HepG2 (cell line): ENCODE measurements around the gene MPV17L2. TPM values are rescaled to one million over a fixed set of nuclear protein-coding genes. Genes with fewer than 3 reads are reported as not detected.
A peak's percentile ranks its signal among the peaks of the same experiment; 100 is the strongest.

Experiments
- AKAP8 ChIP-seq: sonication (generic); formaldehyde crosslinking; IDR thresholded peaks from 2 replicates; pipeline ENCODE4 v1.5.1; 2020; ENCODE audit warnings: mild to moderate bottlenecking, missing genetic modification reagents
- BHLHE40 ChIP-seq: IDR thresholded peaks from 2 replicates; pipeline ENCODE4 v1.6.1; 2011; ENCODE audit warnings: low read length, improper control_type of control experiment
- FIP1L1 ChIP-seq: fragments of 200-400 bp; formaldehyde crosslinking; IDR thresholded peaks from 2 replicates; pipeline ENCODE4 v1.6.1; 2018; ENCODE audit warnings: low read depth, mild to moderate bottlenecking, low read length, moderate library complexity, borderline replicate concordance; ENCODE audit not compliant: insufficient read depth
- JUNB ChIP-seq: sonication (generic); formaldehyde crosslinking; IDR thresholded peaks from 2 replicates; pipeline ENCODE4 v1.8.0; 2022; ENCODE audit warnings: missing genetic modification reagents, mild to moderate bottlenecking, borderline replicate concordance
- KAT7 ChIP-seq: IDR thresholded peaks from 2 replicates; pipeline ENCODE4 v1.6.1; 2018; ENCODE audit warnings: borderline replicate concordance, missing compliant biosample characterization
- KDM1A ChIP-seq: IDR thresholded peaks from 2 replicates; pipeline ENCODE4 v1.6.1; 2016; ENCODE audit warnings: missing compliant biosample characterization
- MEIS1 ChIP-seq: sonication (generic); formaldehyde crosslinking; IDR thresholded peaks from 2 replicates; pipeline ENCODE4 v1.9.0; 2021; ENCODE audit warnings: mild to moderate bottlenecking, missing genetic modification reagents, moderate library complexity, borderline replicate concordance
- NRL ChIP-seq: sonication (generic); formaldehyde crosslinking; IDR thresholded peaks from 2 replicates; pipeline ENCODE4 v1.5.0; 2020; ENCODE audit warnings: missing genetic modification reagents, mild to moderate bottlenecking, moderate library complexity, borderline replicate concordance
- PCBP1 ChIP-seq: fragments of 200-400 bp; formaldehyde crosslinking; IDR thresholded peaks from 2 replicates; pipeline ENCODE4 v1.6.1; 2017; ENCODE audit warnings: mild to moderate bottlenecking, low read depth, low read length, borderline replicate concordance
- SCMH1 ChIP-seq: sonication (generic); formaldehyde crosslinking; IDR thresholded peaks from 2 replicates; pipeline ENCODE4 v1.9.0; 2021; ENCODE audit warnings: missing genetic modification reagents, mild to moderate bottlenecking, borderline replicate concordance
- SMC3 ChIP-seq: IDR thresholded peaks from 2 replicates; pipeline ENCODE4 v1.6.1; 2011; ENCODE audit warnings: low read length, improper control_type of control experiment
- SNRNP70 ChIP-seq: fragments of 200-400 bp; formaldehyde crosslinking; IDR thresholded peaks from 2 replicates; pipeline ENCODE4 v1.6.1; 2017; ENCODE audit warnings: mild to moderate bottlenecking, low read depth, low read length, moderate library complexity
- SP1 ChIP-seq, 2 experiments: fragments of 450-650 bp in 1 of 2; sonication (generic) in 1 of 2; formaldehyde crosslinking in 1 of 2; IDR thresholded peaks; 2 replicates each; pipeline versions ENCODE4 v1.4.0 to v1.6.1; 2016 to 2020; ENCODE audit warnings: missing genetic modification reagents in 1 of 2
- TCF7 ChIP-seq: sonication (generic); IDR thresholded peaks from 2 replicates; pipeline ENCODE4 v1.6.1; 2016; ENCODE audit warnings: antibody characterized with exemption, low read depth
- ZFP82 ChIP-seq: sonication (generic); formaldehyde crosslinking; IDR thresholded peaks from 2 replicates; pipeline ENCODE4 v1.5.1; 2020; ENCODE audit warnings: mild to moderate bottlenecking, missing genetic modification reagents, borderline replicate concordance
- ZFX ChIP-seq: sonication (generic); formaldehyde crosslinking; IDR thresholded peaks from 2 replicates; pipeline ENCODE4 v1.4.0; 2020; ENCODE audit warnings: mild to moderate bottlenecking, low read depth, missing genetic modification reagents, moderate library complexity
- ZNF383 ChIP-seq: sonication (generic); formaldehyde crosslinking; IDR thresholded peaks from 2 replicates; pipeline ENCODE4 v1.4.0; 2020; ENCODE audit warnings: missing genetic modification reagents, mild to moderate bottlenecking, borderline replicate concordance
- ZNF552 ChIP-seq: sonication (generic); formaldehyde crosslinking; IDR thresholded peaks from 2 replicates; pipeline ENCODE4 v1.9.0; 2022; ENCODE audit warnings: missing genetic modification reagents, mild to moderate bottlenecking, borderline replicate concordance
- polyA plus RNA-seq, 8 experiments: library from polyadenylated mRNA; depleted of rRNA in 3 of 8; stranded (reverse) in 7 of 8; unstranded in 1 of 8; fragments of >200 nt; fragmentation: Illumina TruSeq in 4 of 8; extraction: Trizol in 4 of 8; gene quantifications; 2 replicates each; pipeline versions ENCODE4 v1.2.1 to v1.2.3, GENCODE V29; 2011 to 2016; ENCODE audit warnings: low read depth in 4 of 8, missing spikeins in 1 of 8, mixed read lengths in 1 of 8; ENCODE audit not compliant: insufficient read depth in 1 of 8
- total RNA-seq, 5 experiments: library from RNA; depleted of rRNA; stranded (reverse); fragments of >200 nt; fragmentation: Illumina TruSeq; extraction: Trizol; gene quantifications; 2 replicates each; pipeline ENCODE4 v1.2.3, GENCODE V29; 2016; ENCODE audit warnings: low read depth in 1 of 5
- TF ChIP-seq, protein P1 (sequence below): sonication (generic); formaldehyde crosslinking; IDR thresholded peaks from 2 replicates; pipeline ENCODE4 v1.4.0; 2020; ENCODE audit warnings: missing genetic modification reagents, borderline replicate concordance
- TF ChIP-seq, protein P2 (sequence below): sonication (generic); formaldehyde crosslinking; IDR thresholded peaks from 2 replicates; pipeline ENCODE4 v1.5.0; 2020; ENCODE audit warnings: mild to moderate bottlenecking, missing genetic modification reagents
- TF ChIP-seq, protein P3 (sequence below): sonication (generic); formaldehyde crosslinking; IDR thresholded peaks from 2 replicates; pipeline ENCODE4 v1.4.0; 2020; ENCODE audit warnings: missing genetic modification reagents
- TF ChIP-seq, protein P4 (sequence below): sonication (generic); formaldehyde crosslinking; IDR thresholded peaks from 2 replicates; pipeline ENCODE4 v1.4.0; 2020; ENCODE audit warnings: mild to moderate bottlenecking, low read depth, missing genetic modification reagents

Gene MPV17L2
- total and polyA plus RNA-seq, 2 of the 13 experiments (the other 11 are each of a cell fraction or from before 2014, with no cell fraction given): 13.6 to 16.7 TPM

DNA sequence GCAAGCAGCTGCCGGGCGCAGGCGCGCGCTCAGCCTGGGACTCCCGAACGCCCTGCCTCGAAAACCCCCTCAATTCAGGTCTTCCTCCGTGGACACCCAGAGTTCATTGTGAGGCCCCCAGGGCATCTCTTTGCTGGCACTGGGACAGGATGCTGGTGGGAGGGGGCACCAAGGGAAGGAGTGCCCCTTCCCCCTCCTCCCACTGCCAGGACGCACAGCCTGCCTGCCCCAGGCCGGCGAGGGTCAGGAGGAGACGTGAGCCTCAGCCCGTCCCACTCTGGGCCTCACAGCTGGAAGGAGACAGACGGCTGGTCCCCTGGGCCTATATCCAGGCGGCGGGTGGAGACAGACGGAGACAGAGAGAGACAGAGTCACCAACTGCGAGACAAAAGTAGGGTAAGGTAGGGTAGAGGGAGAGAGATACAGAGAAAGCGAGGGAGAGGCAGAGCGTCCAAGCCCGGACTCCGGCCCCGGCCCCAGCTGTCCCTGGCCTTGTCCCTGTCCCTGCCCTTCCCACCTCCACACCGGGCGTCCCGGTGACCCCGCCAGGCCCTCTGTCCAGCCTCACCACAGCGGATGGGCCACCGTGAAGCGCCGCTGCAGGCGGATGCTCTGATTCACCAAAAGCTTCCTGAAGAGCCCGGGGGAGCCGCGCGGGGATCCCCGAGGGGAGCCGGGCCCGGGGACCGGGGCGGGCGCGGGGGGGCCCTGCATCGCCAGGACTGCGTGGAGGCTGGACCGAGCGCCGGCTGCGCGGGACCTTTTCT is 32.9 kb downstream of the MPV17L2 start, which contains the start of gene PDE4C (continued):
- TF ChIP-seq, protein P1, sequence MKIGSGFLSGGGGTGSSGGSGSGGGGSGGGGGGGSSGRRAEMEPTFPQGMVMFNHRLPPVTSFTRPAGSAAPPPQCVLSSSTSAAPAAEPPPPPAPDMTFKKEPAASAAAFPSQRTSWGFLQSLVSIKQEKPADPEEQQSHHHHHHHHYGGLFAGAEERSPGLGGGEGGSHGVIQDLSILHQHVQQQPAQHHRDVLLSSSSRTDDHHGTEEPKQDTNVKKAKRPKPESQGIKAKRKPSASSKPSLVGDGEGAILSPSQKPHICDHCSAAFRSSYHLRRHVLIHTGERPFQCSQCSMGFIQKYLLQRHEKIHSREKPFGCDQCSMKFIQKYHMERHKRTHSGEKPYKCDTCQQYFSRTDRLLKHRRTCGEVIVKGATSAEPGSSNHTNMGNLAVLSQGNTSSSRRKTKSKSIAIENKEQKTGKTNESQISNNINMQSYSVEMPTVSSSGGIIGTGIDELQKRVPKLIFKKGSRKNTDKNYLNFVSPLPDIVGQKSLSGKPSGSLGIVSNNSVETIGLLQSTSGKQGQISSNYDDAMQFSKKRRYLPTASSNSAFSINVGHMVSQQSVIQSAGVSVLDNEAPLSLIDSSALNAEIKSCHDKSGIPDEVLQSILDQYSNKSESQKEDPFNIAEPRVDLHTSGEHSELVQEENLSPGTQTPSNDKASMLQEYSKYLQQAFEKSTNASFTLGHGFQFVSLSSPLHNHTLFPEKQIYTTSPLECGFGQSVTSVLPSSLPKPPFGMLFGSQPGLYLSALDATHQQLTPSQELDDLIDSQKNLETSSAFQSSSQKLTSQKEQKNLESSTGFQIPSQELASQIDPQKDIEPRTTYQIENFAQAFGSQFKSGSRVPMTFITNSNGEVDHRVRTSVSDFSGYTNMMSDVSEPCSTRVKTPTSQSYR (CRISPR knock-in tag): no peak
- TF ChIP-seq ZFX (CRISPR knock-in tag) (peak; percentile 78), PCBP1 (0 out of 2 replicates have a peak, but pooled peaks have one; percentile 34), SP1 (IDR thresholded peaks at IDR 0.05) (no peak), SP1 (CRISPR knock-in tag; IDR thresholded peaks at IDR 0.05) (no peak), SMC3 (no peak), SNRNP70 (no peak), NRL (no peak), AKAP8 (0 out of 2 replicates have a peak, but pooled peaks have one; percentile 53), ZFP82 (CRISPR knock-in tag) (no peak), FIP1L1 (no peak), ZNF383 (CRISPR knock-in tag) (no peak), JUNB (CRISPR knock-in tag) (no peak), TCF7 (no peak), MEIS1 (CRISPR knock-in tag) (0 out of 2 replicates have a peak, but pooled peaks have one; percentile 48), BHLHE40 (no peak), KDM1A (CRISPR knock-in tag) (no peak), SCMH1 (CRISPR knock-in tag) (no peak), ZNF552 (no peak), KAT7 (CRISPR knock-in tag) (no peak)
- TF ChIP-seq, protein P2, sequence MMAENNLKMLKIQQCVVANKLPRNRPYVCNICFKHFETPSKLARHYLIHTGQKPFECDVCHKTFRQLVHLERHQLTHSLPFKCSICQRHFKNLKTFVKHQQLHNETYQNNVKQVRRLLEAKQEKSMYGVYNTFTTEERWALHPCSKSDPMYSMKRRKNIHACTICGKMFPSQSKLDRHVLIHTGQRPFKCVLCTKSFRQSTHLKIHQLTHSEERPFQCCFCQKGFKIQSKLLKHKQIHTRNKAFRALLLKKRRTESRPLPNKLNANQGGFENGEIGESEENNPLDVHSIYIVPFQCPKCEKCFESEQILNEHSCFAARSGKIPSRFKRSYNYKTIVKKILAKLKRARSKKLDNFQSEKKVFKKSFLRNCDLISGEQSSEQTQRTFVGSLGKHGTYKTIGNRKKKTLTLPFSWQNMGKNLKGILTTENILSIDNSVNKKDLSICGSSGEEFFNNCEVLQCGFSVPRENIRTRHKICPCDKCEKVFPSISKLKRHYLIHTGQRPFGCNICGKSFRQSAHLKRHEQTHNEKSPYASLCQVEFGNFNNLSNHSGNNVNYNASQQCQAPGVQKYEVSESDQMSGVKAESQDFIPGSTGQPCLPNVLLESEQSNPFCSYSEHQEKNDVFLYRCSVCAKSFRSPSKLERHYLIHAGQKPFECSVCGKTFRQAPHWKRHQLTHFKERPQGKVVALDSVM (CRISPR knock-in tag): no peak
- TF ChIP-seq, protein P3, sequence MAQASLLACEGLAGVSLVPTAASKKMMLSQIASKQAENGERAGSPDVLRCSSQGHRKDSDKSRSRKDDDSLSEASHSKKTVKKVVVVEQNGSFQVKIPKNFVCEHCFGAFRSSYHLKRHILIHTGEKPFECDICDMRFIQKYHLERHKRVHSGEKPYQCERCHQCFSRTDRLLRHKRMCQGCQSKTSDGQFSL (CRISPR knock-in tag): no peak
- TF ChIP-seq, protein P4, sequence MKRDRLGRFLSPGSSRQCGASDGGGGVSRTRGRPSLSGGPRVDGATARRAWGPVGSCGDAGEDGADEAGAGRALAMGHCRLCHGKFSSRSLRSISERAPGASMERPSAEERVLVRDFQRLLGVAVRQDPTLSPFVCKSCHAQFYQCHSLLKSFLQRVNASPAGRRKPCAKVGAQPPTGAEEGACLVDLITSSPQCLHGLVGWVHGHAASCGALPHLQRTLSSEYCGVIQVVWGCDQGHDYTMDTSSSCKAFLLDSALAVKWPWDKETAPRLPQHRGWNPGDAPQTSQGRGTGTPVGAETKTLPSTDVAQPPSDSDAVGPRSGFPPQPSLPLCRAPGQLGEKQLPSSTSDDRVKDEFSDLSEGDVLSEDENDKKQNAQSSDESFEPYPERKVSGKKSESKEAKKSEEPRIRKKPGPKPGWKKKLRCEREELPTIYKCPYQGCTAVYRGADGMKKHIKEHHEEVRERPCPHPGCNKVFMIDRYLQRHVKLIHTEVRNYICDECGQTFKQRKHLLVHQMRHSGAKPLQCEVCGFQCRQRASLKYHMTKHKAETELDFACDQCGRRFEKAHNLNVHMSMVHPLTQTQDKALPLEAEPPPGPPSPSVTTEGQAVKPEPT (CRISPR knock-in tag): no peak
